HL-60/S4 treated with retinoic acid at 250 ng/mL for 4 days and 3 days (cell line): ENCODE data around the gene RNF20.
"Not testable (repeated sequence)": the region's sequence is repeated elsewhere in the genome, so short reads cannot be mapped to it uniquely, and the experiment has no call there.

ENCODE experiments used
- in situ Hi-C: fragments of 300-500 bp; cut with MboI; formaldehyde crosslinking; loops from 2 replicates; pipeline ENCODE4 v1.7.0; 2022; ENCODE audit warnings: low sequenced_read_pairs

RNF20 gene, protein sequence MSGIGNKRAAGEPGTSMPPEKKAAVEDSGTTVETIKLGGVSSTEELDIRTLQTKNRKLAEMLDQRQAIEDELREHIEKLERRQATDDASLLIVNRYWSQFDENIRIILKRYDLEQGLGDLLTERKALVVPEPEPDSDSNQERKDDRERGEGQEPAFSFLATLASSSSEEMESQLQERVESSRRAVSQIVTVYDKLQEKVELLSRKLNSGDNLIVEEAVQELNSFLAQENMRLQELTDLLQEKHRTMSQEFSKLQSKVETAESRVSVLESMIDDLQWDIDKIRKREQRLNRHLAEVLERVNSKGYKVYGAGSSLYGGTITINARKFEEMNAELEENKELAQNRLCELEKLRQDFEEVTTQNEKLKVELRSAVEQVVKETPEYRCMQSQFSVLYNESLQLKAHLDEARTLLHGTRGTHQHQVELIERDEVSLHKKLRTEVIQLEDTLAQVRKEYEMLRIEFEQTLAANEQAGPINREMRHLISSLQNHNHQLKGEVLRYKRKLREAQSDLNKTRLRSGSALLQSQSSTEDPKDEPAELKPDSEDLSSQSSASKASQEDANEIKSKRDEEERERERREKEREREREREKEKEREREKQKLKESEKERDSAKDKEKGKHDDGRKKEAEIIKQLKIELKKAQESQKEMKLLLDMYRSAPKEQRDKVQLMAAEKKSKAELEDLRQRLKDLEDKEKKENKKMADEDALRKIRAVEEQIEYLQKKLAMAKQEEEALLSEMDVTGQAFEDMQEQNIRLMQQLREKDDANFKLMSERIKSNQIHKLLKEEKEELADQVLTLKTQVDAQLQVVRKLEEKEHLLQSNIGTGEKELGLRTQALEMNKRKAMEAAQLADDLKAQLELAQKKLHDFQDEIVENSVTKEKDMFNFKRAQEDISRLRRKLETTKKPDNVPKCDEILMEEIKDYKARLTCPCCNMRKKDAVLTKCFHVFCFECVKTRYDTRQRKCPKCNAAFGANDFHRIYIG

GRCh38 chr9:101533334-101534204 is at the start of gene RNF20:
Gene RNF20 (plus strand): TSS chr9:101533853. CDS start chr9:101535424, 1,571 bp downstream.
- in situ Hi-C loops = no loop called here

DNA sequence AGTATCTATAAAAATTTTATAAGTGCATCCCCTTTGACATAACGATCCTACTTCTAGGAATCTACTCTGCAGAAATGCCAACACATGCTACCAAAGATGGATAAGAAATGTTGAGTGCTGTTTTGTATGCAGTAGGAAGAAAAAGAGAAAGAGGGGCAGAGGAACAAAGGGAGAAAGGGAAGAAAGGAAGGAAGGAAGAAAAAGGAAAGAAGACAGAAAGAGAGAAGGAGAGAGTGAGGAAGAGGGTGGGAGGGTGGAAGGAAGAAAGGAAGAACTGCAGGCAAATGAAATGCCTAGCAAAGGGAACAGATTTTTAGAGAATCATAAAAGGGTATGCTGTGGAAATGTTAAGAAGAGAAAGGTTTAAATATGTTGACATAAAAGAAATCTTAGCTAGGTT is 49.6 kb upstream of the RNF20 start:
- in situ Hi-C loops = no loop called here

DNA sequence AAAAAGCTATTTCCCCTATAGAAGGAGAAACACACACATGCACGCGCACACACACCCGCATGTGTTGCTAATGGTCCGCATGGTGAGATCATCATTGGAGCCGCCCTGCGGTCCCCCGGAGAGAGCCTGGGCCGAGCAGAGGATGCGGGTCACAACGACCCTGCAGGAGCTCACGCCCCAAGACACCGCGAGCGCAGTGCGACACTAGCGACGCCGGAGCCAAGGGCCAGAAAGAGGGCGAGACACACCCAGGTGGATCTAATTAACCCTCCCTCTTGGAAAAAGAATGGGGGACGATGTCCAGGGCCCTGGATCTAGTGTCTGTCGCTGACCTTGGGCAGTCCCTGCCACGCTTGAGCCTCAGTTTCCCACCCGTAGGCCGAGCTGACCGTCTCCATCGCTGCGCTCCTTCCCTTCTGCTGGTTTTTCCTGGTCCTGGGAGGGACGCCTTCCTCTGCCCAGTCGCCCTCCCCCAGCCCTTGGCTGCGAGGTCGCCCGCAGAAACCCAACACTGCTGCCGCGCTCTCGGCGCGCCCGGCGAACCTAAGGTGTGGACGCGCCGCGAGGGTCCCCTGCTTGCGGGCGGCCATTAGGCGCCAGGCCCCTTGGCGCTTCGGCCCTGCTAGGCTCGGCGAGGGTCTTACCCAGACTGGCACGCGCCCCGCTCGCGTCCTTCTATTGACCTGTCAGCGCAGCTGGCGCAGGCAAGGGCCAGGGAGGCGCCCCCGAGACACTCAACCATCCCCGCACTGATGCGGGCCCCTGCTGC is 47.5 kb upstream of the RNF20 start:
- in situ Hi-C loops = no loop called here

GRCh38 chr9:101486693-101487442 is 46.8 kb upstream of the RNF20 start:
- in situ Hi-C loops = no loop called here

DNA sequence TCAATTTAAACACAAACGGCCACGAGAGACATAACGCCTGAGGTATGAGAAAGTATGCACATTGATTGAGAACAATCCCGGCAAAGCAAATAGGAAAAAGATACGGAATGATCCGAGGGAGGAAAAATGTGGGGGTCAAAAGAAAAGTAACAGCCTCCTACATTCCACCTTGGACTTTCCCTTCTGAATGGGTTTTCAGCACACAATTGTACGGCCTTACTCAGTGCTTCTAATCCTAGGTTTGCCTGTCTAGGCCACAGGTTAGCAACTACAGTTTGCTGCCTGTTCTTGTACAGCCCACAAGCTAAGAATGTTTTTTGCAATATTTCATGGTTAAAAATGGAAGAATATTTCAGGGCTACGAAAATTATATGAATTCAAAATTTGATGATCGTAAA is 46.2 kb upstream of the RNF20 start:
- in situ Hi-C loops = no loop called here

GRCh38 chr9:101495810-101496209 is 37.8 kb upstream of the RNF20 start:
- in situ Hi-C loops = no loop called here

DNA sequence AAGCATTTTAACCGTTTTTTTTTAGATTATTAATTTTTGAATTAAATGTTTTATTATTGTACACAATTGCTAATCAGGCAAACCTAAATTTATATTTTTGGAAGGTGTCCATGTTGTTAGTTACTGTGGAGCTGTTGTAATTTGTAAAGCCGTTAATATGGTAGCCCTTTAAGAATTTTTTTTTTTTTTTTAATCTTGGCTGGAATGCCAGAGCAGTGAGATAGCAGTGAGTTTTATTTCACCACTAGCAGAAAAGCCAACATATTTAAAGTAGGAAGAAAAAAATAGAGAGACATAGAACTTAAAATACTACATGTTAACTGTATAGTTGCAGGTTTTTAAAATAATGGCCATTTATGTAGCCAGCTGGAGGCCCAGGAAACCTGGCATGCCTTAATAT is 35.3 kb upstream of the RNF20 start:
- in situ Hi-C loops = no loop called here

DNA sequence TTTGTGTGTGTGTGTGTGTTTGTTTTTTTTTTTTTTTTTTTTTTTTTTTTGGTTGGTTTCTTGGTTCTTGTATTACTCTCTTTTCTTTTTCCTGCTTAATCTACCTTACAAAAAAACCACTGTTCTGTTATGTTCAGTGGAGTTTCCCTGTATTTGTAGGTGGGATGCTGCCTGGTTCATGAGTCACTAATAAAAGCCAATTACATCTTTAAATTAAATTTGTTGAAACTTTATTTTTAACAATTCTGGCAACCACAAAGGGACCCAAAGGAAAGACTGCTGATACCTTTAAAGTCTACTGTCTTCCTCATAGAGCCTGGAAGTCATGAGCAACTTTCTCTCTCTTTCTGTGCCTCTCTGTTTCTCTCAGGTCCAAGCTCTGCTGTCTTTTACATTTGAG is 29.5 kb upstream of the RNF20 start:
- in situ Hi-C loops = no loop called here

DNA sequence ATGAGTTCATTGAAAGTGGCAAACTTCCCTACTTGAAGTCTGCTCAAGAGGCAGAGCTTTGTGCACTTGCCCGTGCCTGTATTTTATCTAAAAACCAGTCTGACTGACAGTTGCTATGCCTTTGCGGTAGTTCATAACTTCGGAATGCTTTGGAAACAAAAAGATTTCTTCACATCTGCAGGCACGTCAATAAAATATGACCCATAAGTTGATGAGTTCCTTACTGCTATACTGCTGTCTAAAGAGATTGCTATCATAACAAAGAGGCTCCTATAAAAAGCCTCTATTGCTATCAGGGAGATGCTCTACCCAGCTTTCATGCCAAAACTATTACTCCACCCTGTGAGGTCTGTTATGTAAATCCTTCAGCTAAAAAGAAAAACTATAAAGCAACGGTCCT is 25.4 kb upstream of the RNF20 start:
- in situ Hi-C loops = no loop called here

DNA sequence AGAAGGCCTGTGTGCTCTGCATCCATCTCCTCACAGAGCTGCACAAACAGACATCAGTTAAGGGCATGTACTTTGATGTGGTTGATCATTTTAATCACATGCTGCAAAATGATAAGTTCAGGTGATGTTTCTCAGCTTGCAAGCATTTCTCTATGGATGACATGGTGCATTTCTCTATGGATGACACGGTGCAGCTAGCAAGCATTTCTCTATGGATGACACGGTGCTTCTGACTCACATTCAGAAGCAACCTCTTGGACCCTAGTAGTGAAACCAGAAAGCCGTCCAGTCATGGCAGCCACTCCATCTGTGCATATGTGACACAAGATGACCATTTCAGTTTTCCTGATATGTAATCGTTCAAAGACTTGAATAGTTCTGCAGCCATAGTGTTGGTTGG is 24.1 kb upstream of the RNF20 start:
- in situ Hi-C loops = no loop called here

DNA sequence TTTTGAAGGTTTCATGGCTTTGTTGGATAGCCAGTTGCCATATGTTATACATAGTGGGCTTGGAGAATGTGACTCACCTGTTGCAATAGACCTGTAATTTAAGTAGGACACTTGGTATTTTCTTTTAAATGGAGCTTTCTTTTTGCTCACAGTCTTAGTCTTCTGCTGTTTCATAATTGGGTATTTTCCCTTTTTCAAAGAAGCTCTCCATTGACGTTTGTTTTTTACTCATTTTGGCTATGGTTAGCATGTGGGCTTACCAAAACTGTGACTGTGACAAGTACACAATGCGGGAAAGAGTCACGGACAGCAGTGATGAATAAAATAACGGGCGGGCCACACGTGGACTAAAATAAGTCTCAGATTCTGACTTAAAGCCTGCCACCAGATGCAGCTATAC is 23.2 kb upstream of the RNF20 start:
- in situ Hi-C loops = no loop called here

DNA sequence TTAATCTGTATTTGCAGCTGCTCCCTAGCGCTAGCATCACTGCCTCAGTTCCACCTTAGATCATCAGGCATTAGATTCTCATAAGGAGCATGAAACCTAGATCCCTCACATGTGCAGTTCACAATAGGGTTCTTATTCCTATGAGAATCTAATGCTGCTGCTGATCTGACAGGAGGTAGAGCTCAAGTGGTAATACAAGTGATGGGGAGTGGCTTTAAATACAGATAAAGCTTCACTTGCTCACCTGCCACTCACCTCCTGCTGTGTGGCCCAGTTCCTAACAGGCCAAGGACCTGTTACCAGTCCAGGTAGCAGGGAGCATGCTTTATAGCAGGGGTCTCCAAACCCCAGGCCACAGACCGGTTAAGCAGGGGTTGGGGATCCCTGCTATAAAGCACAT is 22.6 kb upstream of the RNF20 start:
- in situ Hi-C loops = no loop called here

GRCh38 chr9:101512116-101512515 is 21.5 kb upstream of the RNF20 start:
- in situ Hi-C loops = no loop called here

- in situ Hi-C loops = no loop called here
These were observed 20.3 kb upstream of the RNF20 start for GRCh38 chr9:101513351-101513750.

- in situ Hi-C loops = no loop called here
These were observed 19.6 kb upstream of the RNF20 start for GRCh38 chr9:101514071-101514470.

- in situ Hi-C loops = no loop called here
These were observed 17.0 kb upstream of the RNF20 start for GRCh38 chr9:101516655-101517054.

DNA sequence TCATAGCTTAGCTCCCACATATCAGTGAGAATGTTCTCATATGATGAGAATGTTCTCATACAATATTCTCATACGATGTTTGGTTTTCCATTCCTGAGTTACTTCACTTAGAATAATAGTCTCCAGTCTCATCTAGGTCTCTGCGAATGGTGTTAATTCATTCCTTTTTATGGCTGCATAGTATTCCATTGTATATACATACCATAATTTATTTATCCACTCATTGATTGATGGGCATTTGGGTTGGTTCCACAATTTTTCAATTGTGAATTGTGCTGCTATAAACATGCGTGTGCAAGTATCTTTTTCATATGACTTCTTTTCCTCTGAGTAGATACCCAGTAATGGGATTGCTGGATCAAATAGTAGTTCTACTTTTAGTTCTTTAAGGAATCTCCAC is 15.2 kb upstream of the RNF20 start:
- in situ Hi-C loops = not testable (repeated sequence)

- in situ Hi-C loops = no loop called here
These were observed 9.3 kb upstream of the RNF20 start for GRCh38 chr9:101524371-101524770.

GRCh38 chr9:101527066-101527465 is 6.6 kb upstream of the RNF20 start:
- in situ Hi-C loops = no loop called here
